ENCODE data around the gene HFM1. TPM values are rescaled to one million over a fixed set of nuclear protein-coding genes. Genes with fewer than 3 reads are reported as not detected.

Gene HFM1, protein sequence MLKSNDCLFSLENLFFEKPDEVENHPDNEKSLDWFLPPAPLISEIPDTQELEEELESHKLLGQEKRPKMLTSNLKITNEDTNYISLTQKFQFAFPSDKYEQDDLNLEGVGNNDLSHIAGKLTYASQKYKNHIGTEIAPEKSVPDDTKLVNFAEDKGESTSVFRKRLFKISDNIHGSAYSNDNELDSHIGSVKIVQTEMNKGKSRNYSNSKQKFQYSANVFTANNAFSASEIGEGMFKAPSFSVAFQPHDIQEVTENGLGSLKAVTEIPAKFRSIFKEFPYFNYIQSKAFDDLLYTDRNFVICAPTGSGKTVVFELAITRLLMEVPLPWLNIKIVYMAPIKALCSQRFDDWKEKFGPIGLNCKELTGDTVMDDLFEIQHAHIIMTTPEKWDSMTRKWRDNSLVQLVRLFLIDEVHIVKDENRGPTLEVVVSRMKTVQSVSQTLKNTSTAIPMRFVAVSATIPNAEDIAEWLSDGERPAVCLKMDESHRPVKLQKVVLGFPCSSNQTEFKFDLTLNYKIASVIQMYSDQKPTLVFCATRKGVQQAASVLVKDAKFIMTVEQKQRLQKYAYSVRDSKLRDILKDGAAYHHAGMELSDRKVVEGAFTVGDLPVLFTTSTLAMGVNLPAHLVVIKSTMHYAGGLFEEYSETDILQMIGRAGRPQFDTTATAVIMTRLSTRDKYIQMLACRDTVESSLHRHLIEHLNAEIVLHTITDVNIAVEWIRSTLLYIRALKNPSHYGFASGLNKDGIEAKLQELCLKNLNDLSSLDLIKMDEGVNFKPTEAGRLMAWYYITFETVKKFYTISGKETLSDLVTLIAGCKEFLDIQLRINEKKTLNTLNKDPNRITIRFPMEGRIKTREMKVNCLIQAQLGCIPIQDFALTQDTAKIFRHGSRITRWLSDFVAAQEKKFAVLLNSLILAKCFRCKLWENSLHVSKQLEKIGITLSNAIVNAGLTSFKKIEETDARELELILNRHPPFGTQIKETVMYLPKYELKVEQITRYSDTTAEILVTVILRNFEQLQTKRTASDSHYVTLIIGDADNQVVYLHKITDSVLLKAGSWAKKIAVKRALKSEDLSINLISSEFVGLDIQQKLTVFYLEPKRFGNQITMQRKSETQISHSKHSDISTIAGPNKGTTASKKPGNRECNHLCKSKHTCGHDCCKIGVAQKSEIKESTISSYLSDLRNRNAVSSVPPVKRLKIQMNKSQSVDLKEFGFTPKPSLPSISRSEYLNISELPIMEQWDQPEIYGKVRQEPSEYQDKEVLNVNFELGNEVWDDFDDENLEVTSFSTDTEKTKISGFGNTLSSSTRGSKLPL (N-terminal part only)
- 0.31 and 0.37 TPM in 2 replicates for total RNA-seq (2013; cell fraction: nucleolus; rRNA removed)
- total RNA-seq (2014; rRNA removed): not detected in 2 replicates
- total RNA-seq (2014; rRNA removed; fragmentation: Illumina TruSeq; extraction: Trizol): not detected in 2 replicates
- total RNA-seq (2021): not detected in 2 replicates
- polyA plus RNA-seq (2011; ENCODE audit: low read depth): not detected
- not detected in 2 replicates for polyA plus RNA-seq (2011; rRNA removed)
- not detected in 2 replicates for polyA plus RNA-seq (2011; cell fraction: cytosol; rRNA removed)
- not detected in 2 replicates for polyA plus RNA-seq (2011; cell fraction: nucleus; rRNA removed)
- polyA plus RNA-seq (2012): not detected in 2 replicates
- not detected in 2 replicates for polyA plus RNA-seq (2014; fragmentation: Illumina TruSeq; extraction: Trizol)
- not detected for polyA plus RNA-seq (2014; fragmentation: Nextera tagmentation; extraction: Ambion mirVana)
- not detected in 2 replicates for polyA plus RNA-seq (2014; rRNA removed)
- polyA plus RNA-seq (2016; fragmentation: Nextera tagmentation; extraction: Ambion mirVana): not detected
- not detected in 2 replicates for polyA minus RNA-seq (2011; rRNA and poly(A)+ RNA removed)
- polyA minus RNA-seq (2011; cell fraction: cytosol; rRNA and poly(A)+ RNA removed): not detected in 2 replicates
- polyA minus RNA-seq (2011; cell fraction: nucleus; rRNA and poly(A)+ RNA removed): not detected in 2 replicates
- percentile 6 among the genes with signal in this experiment for Bru-seq, nascent RNA
- percentile 3 among the genes with signal in this experiment for BruChase-seq, experiment 1, labeled RNA remaining after a 6-hour chase
- percentile 7 among the genes with signal in this experiment for BruChase-seq, experiment 2, labeled RNA remaining after a 2-hour chase
- long read RNA-seq, experiment 1: 0 reads
- long read RNA-seq, experiment 2: 0 reads

DNA sequence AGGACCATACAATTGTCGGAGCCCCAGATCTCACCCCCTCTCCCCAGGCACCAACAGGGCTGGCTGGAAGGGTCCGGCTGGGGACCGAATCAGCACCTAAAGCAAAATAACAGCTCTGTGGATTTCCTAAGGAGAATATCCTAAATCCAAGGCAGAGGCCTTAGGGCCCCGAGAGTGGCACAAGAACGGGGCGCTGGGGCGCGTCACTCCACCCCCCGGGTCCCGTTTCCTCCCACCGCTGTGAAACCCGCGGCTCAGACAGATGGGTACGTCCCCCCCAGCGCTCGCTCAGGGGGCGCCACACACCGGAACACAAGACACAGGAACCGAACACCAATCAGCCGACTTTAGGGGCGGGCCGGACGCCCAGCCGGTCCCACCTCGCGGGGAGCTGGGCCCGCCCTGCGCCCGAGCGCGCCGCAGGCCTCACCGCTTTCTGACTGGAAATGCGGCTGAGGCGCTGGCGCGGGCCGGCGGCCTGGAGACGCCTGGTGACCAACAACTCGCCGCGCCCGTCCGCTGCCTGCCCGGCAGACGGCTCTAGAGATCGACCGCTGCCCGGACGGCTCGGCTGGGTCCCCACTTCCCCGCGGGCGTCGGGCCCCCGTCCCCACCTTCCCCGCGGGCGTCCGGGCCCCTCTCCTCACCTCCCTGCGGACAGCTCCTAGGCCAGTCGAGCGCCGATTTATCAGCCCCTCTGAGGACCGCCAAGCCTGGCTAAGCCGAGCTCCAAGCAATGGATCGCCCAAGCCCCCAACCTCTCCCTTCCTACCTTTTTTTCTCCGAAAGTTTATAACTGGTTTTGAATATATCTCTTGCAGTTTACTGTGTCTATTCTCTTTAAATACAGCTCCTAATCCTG is at the start of gene HFM1:
TSS of gene HFM1 (minus strand) at position 687 of the 862 bp plus-strand sequence. CDS start 3,755 bp downstream, outside the sequence.
- Histone ChIP-seq H3K27me3 (replicated peaks in 1 of 2; ENCODE audit: control insufficient read depth in 2 of 2, insufficient read depth in 2 of 2, low read length in 1 of 2) (peaks cover 0 to 10% of the 10 kb centered on the region in 2 experiments; a peak in 3 of 4 replicates), H3K9ac (ENCODE audit: control insufficient read depth, insufficient read depth, low read length) (no peak within 1 kb of the TSS), H3K4me2 (ENCODE audit: control insufficient read depth, insufficient read depth) (peak within 1 kb of the TSS; percentile 84), H3K79me2 (ENCODE audit: control insufficient read depth, insufficient read depth, low read length) (no peaks in the 10 kb centered on the region), H3K27ac (ENCODE audit: control insufficient read depth, insufficient read depth) (no peak within 1 kb of the TSS), H3K36me3 (ENCODE audit: control insufficient read depth in 2 of 2, insufficient read depth in 2 of 2, low read length in 1 of 2) (no peaks in the 10 kb centered on the region), H3K9me3 (replicated peaks; ENCODE audit: control insufficient read depth, insufficient read depth, low read length) (no peaks in the 10 kb centered on the region), H3K4me3 (peak within 1 kb of the TSS; percentile 60), H2AFZ (ENCODE audit: control insufficient read depth, low read depth, low read length) (peak within 1 kb of the TSS; percentile 67), H4K20me1 (ENCODE audit: control insufficient read depth, insufficient read depth) (no peaks in the 10 kb centered on the region), H3K4me1 (ENCODE audit: control insufficient read depth, insufficient read depth, low read length) (no peaks in the 10 kb centered on the region)
- BruUV-seq (replicated peaks): no TSS peak
- RAD21 ChIA-PET (ENCODE audit: unreplicated experiment): interaction anchor here (1.1 kb wide), 1 partner anchor 102 kb away, joined by 3 read pairs; no protein-coding TSS in a partner anchor
- peak; percentile 27 for FAIRE-seq
- POLR2A ChIA-PET: no interaction called here
- 3% methylated on average over 53 of the region's 69 CpGs for WGBS (ENCODE audit: insufficient coverage, insufficient replicate concordance, low lambda C conversion rate, missing lambda C conversion rate)
- peak; percentile 97 for ATAC-seq
- intact Hi-C loops (cut with micrococcal nuclease; ENCODE audit: unreplicated experiment) (loop anchor here (1.0 to 5.0 kb wide), 3 partner anchors 98 to 523 kb away; no protein-coding TSS in a partner anchor), in situ Hi-C loops (cut with MboI) (no loop called here)
- CTCF ChIA-PET: interaction anchor here (0.7 to 1.8 kb wide), 4 partner anchors 18 to 206 kb away, joined by 3 to 6 read pairs (median 3); no protein-coding TSS in a partner anchor
- no peak for DNase-seq (ENCODE audit: low read depth, low spot score)
- SMC1A ChIA-PET (ENCODE audit: uncharacterized antibody, unreplicated experiment): no interaction called here
- TF ChIP-seq, protein P1, sequence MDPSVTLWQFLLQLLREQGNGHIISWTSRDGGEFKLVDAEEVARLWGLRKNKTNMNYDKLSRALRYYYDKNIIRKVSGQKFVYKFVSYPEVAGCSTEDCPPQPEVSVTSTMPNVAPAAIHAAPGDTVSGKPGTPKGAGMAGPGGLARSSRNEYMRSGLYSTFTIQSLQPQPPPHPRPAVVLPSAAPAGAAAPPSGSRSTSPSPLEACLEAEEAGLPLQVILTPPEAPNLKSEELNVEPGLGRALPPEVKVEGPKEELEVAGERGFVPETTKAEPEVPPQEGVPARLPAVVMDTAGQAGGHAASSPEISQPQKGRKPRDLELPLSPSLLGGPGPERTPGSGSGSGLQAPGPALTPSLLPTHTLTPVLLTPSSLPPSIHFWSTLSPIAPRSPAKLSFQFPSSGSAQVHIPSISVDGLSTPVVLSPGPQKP (IDR thresholded peaks at IDR 0.05; ENCODE audit: low read depth, low read length): no peak
- TF ChIP-seq, protein P2, sequence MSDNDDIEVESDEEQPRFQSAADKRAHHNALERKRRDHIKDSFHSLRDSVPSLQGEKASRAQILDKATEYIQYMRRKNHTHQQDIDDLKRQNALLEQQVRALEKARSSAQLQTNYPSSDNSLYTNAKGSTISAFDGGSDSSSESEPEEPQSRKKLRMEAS (IDR thresholded peaks at IDR 0.05; ENCODE audit: low read depth, low read length): no peak
- TF ChIP-seq CREB1 (IDR thresholded peaks at IDR 0.05; ENCODE audit: low read depth): no peak
- TF ChIP-seq EGR1 (IDR thresholded peaks at IDR 0.05; ENCODE audit: borderline replicate concordance in 1 of 2, low read depth in 2 of 2, low read length in 2 of 2): no peak
- TF ChIP-seq SMAD1 (IDR thresholded peaks at IDR 0.05; ENCODE audit: low read depth, partially characterized antibody): no peak
- TF ChIP-seq YBX1 (IDR thresholded peaks at IDR 0.05): no peak
- TF ChIP-seq SRF (IDR thresholded peaks at IDR 0.05; ENCODE audit: low read depth in 2 of 2, low read length in 2 of 2): peak in 1 of 2 experiments; percentile 76; a peak in 2 of 4 replicates
- TF ChIP-seq IKZF2 (IDR thresholded peaks at IDR 0.05): no peak
- TF ChIP-seq GATAD2B (conservative IDR thresholded peaks at IDR 0.05; ENCODE audit: low read depth): no peak
- TF ChIP-seq, protein P3, sequence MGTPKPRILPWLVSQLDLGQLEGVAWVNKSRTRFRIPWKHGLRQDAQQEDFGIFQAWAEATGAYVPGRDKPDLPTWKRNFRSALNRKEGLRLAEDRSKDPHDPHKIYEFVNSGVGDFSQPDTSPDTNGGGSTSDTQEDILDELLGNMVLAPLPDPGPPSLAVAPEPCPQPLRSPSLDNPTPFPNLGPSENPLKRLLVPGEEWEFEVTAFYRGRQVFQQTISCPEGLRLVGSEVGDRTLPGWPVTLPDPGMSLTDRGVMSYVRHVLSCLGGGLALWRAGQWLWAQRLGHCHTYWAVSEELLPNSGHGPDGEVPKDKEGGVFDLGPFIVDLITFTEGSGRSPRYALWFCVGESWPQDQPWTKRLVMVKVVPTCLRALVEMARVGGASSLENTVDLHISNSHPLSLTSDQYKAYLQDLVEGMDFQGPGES (IDR thresholded peaks at IDR 0.05): no peak
- TF ChIP-seq CBX3 (IDR thresholded peaks at IDR 0.05; ENCODE audit: borderline replicate concordance, low read depth): no peak

Data from GM12878 (cell line).